Hematopoietic multipotent progenitor cell treated with erythropoietin and hydrocortisone succinate and interleukin-3 and kit ligand, for 8 days (in vitro differentiated cells): Measurements from ENCODE around the gene PGLYRP4.

Experiments
- DNase-seq: peaks from one replicate; pipeline ENCODE4 v3.0.0-alpha.2; 2015

Gene PGLYRP4

DNA sequence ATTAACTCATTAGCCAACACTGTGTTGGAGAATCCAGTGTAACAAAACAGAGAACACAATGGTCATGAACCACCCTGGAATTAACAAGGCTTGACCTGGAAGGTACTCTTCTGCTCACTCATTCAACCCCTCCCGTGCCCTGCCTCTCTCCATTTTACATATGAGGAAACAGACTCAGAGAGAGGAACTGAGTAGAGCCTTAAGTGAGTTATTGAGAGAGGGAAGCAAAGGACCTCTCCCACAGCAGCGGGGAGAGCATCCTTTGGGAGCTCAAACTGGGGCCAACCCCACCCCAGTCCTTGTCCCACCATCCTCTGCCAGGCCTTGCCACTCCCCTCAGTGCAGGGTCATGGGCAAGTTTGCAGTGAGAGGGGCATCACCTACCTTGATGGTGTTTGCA, 25.4 kb upstream of the PGLYRP4 start:
- no peak for DNase-seq

DNA sequence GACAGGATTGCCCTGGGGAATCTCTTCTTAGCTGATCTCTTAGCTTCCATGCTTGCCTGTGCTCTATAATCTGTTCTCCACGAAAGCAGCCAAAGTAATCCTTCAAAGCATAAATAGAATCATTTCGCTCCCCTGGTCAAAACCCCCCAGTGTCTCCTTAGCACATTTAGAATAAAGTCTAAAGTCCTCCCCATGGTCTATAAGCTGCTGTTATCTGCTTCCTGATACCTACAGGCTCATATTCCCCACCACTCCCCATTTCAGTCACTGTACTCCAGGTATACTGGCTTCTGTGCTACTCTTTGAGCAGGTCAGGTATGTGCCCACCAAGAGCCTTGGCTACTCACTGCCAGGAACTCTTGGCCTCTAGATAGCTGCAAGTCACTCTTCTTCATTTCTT, 23.9 kb upstream of the PGLYRP4 start:
- DNase-seq = no peak

GRCh38 chr1:153371231-153371630, 22.6 kb upstream of the PGLYRP4 start:
- no peak for DNase-seq

DNA sequence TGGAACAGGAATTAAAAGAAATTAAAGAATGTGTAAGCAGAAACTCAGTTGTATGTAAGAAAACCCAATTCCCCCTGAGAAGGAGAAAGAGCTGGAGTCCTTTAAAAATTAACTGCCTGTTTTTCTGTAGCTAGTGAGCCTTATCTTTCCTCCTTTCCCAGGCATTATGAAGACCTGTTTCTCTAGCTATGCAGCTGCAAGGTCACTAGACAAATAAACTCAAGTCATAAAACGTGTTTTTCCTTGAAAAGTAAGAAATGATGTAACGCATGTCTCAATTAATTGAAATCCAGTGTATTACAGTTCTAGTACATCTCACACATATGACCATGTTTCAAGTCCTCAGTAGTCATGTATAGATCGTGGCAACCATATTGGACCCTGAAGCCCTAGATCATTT, 21.5 kb upstream of the PGLYRP4 start:
- no peak for DNase-seq

GRCh38 chr1:153368495-153368894, 19.9 kb upstream of the PGLYRP4 start:
- DNase-seq = no peak

GRCh38 chr1:153367090-153367489, 18.4 kb upstream of the PGLYRP4 start:
- no peak for DNase-seq

DNA sequence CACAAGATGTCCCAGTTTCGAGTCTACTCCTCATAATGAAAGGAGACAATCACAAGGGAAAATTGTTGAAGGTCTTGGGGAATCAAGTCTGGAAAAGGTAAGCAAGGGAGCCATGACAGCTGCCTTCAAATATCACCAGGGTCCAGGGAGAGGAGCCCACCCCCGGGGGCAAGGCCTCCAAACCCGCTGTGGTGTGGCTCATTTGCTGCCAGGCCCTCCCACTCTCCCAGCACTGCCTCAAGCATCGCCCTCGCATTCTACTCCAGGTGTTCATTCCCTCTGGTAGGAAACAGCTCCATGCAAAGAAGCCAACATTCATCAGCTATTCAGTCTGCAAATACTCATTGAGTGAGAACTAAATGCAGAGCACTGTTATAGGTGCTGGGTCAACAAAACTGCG, 17.6 kb upstream of the PGLYRP4 start:
- no peak for DNase-seq

DNA sequence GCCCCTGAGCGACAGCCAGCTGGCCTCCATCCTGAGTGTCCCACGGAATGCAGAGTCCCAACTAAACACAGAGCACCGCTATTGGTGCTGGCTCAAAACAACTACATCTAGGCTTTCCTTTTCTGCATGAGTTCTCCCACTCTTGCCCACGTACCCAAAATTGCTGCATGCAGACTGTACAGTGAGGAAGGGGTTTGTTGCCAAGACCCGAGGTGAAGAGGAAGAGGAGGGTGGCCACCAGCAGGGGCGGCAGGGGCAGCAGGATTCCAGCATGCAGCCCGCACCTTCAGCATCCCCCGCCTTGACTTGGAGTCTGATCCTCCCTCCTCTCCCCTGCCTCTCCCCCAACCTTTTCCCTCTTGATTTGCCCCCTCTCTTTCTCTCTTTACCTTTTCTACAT, 17.1 kb upstream of the PGLYRP4 start:
- no peak for DNase-seq

- DNase-seq = no peak
These were observed 16.4 kb upstream of the PGLYRP4 start for GRCh38 chr1:153364766-153365666.

DNA sequence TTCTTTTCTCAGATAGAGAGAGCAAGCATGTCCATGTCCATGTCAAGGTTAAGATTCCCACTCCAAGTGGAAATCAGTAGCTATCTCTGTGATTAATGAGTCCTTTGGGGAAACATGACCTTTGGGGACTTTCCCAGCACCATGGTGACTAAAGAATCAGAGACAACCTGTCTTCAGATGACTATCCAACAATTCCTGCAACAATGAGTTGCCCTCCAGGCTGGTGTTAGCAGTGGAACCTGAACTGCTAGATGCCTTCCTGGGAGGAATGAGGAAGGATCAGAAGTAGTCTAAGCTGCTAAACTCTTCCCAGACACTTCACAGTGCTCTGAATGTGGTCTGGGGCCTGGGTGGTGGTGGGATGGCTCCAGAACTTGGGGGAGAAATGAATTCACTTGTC, 15.5 kb upstream of the PGLYRP4 start:
- no peak for DNase-seq

DNA sequence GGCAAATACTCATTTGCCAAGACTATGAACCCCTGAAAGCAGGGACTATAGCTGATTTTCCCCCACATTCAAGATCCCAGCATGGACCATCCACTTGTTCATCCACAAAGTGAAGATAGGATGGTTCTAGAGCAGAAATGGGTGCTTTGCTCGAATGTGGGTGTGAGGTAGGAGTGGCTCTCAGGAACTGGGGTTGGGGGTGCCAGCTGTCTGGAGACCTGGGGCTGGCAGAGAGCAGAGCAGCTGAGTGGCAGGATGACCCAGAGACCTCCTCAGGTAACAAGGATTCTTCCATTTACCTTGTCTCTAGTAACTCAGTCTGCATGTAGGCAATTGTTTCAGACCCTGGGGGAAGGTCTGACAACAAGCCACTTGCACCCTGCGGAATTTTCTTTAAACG, 15.0 kb upstream of the PGLYRP4 start:
- DNase-seq = no peak

- no peak for DNase-seq
These were observed 13.6 kb upstream of the PGLYRP4 start for GRCh38 chr1:153362187-153362775.

DNA sequence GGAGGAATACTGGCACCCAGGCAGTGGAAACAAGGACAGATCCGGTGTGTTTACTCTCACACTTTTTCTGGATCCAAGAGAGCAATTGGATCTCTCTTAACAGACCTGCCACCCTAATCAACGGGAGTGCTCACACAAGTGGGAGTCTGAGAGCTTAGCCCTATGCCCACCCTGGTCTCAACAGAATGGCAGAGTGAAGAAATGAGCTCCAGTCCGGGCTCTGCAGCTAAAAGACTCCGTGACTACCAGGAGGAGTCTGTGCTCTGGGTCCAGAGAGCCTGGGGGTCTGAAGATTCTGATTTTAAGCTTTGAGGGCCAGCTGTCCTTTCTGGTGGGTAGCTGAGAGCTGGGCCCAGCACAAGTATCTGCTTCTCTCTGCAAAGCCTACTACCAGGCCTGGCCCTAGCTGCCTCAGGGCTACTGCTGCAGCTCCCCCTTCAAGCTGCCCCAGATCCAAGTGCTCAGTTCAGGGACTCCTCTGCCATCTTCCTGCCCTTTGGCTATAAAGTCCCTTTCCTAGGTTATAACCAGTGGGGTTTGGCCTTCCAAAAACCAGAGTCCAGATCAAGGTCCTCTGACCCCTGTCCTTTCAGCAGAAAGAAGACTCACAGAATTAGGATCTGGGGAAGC, 13.0 kb upstream of the PGLYRP4 start:
- DNase-seq = no peak

DNA sequence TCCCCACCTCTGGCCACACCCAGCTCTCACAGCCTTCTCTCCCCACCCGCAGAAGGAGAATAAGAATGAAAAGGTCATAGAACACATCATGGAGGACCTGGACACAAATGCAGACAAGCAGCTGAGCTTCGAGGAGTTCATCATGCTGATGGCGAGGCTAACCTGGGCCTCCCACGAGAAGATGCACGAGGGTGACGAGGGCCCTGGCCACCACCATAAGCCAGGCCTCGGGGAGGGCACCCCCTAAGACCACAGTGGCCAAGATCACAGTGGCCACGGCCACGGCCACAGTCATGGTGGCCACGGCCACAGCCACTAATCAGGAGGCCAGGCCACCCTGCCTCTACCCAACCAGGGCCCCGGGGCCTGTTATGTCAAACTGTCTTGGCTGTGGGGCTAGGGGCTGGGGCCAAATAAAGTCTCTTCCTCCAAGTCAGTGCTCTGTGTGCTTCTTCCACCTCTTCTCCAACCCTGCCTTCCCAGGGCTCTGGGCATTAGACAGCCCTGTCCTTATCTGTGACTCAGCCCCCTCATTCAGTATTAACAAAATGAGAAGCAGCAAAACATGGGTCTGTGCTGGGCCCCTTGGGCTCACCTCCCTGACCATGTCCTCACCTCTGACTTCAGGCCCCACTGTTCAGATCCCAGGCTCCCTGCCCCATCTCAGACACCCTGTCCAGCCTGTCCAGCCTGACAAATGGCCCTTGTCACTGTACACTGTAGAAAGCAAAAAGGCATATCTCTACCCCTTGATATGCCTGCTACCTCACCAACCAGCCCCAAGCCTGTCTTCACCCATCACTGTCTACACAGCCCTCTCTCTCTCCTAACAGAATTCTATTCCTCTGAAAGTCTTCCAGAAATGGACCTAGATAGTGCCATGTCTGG, 12.2 kb upstream of the PGLYRP4 start:
- DNase-seq = no peak

DNA sequence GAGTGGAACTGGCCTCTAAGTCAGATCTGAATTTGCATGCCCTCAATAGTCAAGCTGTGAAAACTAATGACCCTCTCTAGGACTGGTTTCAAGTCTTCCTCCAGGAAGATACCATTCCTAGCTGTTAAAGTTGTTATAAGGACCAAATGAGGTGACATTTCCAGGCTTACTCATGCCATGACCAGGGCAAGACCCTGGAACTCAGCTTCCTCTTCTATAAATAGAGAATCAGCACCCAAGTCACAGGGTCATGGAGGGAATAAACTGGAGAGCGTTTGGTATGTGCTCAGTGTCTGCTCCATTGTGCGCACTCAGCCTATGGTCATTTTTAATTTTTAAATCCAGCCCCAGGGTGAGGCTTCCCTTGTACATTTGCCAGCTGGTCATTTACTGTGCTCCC, 11.5 kb upstream of the PGLYRP4 start:
- no peak for DNase-seq

- DNase-seq = no peak
These were observed 10.6 kb upstream of the PGLYRP4 start for GRCh38 chr1:153359241-153359640.

DNA sequence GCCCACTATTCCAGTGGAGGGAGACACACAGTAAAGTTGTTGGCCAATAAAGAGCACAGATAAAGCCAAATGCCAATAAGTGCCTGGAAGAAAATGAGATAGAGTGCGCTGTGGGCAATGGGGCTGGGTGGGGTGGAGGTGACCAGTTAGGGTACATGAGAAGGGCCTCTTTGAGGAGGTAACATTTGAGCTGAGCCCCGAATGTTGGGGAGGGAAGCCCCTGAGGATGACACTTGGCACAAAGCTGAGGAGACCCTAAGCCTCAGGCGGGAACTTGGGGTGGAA, 10.0 kb upstream of the PGLYRP4 start:
- DNase-seq = no peak

DNA sequence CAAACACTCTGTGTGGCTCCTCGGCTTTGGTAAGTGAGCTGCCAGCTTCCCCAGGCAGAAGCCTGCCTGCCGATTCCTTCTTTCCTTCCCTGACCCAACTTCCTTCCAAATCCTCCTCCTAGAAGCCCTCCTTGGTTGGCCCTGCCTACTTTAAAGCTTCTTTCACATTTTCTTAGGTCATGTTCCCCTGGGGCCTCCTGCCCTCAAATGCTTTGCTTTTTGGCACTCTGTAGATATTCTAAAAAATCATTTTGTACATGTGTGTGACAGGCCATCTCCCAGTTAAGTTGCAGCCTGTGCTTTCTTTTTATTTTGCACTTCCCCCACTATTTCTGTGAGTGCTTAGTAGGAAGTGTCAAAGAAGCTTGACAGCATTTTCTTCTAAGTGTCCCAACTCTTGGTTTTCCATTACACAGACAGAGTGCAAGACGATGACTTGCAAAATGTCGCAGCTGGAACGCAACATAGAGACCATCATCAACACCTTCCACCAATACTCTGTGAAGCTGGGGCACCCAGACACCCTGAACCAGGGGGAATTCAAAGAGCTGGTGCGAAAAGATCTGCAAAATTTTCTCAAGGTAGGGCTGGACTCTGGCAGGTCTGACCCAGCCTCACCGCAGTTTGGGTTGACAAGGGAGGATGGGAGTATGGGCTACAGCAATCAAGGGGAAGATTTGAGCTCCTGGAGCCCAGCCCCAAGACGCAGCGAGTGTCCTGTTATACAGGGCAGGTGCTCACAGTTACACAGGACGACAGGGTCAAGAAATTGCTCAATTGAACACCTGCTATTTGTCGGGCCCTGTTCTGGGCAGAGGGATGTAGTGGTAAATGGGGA, 9.4 kb upstream of the PGLYRP4 start, which contains the start of gene S100A9:
S100A9 (plus strand) TSS at position 2 of the 838 bp plus-strand sequence; CDS start at position 432, 430 bp downstream.
- no peak for DNase-seq

DNA sequence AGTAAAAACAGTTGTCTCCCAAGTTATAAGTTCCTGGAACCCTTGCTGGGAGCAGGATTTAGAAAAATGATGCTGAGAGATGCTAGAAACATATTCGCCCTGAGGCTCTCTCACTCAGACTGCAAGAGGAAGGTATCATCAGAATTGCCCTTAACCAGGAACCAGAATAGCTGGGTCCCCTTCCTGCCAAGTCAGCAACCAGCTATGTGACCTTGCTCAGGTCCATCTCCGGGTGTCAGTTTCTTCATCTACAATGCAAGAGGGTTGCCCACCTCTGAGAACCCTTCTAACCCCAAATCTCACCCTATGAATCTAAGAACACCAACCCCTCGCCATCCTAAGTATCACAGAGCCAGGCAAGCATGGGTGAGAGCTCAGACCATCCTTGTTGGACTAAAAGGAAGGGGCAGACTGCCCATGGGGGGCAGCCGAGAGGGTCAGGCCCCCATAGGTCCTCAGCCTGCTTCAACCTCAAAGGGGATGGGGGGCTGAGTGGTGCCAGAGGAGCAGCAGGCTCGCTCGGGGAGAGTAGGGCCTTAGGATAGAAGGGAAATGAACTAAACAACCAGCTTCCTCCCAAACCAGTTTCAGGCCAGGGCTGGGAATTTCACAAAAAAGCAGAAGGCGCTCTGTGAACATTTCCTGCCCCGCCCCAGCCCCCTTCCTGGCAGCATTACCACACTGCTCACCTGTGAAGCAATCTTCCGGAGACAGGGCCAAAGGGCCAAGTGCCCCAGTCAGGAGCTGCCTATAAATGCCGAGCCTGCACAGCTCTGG, 8.6 kb upstream of the PGLYRP4 start:
- DNase-seq = no peak

GRCh38 chr1:153356392-153357075, 7.9 kb upstream of the PGLYRP4 start:
- no peak for DNase-seq
